Measurements from ENCODE around the gene CCDC24. TPM values are rescaled to one million over a fixed set of nuclear protein-coding genes. Genes with fewer than 3 reads are reported as not detected.

The CCDC24 gene
- total RNA-seq, 4 donors from 2014 or later: 1.6 to 6.1 (median 2.7) TPM

DNA sequence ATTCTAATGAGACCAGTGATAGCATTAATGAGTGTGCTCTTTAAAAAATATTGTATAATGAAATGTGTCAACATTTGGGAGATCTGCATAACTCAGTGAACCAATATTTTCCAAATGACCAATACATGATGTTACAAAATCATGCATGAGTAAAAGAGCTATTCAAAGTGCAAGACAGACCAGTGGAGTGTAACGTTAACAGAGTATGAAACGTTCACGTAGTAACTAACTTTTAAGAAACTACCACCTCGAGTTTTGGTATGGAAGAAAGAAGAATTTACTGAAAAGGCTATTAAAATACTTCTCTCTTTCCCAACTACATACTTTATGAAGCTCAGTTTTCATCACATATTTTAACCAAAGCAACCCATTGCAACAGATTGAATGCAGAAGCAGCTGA lies 49.4 kb downstream of the CCDC24 start:
- WGBS, 2 donors: 72 to 78% methylated on average over 4 of the region's 4 CpGs

DNA sequence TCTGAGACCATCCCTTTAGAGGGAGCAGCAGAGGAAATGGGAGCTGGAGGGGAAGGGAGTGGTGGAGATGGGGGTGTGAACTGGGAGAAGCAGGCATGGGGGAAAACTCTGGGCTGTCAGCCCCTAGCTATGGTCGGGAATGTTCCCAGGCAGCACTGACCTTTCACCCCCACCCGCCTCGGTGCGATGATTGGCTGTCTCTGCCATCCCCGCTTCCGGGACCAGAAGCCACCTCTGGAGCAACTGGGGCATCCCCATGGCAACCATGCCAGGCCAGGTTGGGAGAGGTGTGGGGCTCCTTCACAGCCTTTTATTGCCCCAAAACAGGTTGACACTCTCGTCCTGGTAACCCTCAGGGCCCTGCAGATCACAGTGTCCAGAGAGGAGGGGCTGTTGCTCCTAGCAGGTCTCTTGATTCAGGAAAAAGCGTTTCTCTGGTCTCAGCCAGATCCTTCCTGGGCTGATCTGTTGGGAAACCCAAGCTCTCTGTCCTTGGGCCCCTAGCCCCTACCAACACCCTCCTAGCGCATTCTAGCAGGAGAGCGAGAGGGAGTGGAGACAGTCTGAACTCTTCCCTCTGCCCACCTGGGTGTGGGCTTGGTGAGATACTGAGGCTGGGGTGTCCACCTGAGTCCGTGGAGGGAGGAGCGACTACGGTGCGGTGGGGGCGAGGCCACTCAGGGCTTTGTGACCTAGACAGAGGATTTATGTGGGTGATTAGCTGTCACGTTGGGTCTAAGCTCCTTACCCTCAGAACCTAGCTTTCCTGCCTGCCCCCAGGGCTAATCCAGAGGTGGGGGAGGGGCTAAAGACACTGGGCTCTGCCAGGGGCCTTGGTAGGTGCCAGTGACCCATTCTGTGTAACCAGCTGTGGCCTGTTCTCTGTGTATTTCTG lies 52.0 kb downstream of the CCDC24 start:
- TF ChIP-seq, protein P1, sequence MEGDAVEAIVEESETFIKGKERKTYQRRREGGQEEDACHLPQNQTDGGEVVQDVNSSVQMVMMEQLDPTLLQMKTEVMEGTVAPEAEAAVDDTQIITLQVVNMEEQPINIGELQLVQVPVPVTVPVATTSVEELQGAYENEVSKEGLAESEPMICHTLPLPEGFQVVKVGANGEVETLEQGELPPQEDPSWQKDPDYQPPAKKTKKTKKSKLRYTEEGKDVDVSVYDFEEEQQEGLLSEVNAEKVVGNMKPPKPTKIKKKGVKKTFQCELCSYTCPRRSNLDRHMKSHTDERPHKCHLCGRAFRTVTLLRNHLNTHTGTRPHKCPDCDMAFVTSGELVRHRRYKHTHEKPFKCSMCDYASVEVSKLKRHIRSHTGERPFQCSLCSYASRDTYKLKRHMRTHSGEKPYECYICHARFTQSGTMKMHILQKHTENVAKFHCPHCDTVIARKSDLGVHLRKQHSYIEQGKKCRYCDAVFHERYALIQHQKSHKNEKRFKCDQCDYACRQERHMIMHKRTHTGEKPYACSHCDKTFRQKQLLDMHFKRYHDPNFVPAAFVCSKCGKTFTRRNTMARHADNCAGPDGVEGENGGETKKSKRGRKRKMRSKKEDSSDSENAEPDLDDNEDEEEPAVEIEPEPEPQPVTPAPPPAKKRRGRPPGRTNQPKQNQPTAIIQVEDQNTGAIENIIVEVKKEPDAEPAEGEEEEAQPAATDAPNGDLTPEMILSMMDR (IDR thresholded peaks at IDR 0.05): no peak
- no peak for TF ChIP-seq POLR2A (IDR thresholded peaks at IDR 0.05)
- intact Hi-C loops (cut with DNase I; ENCODE audit: low total_unique reads): loop anchor here (10.0 kb wide), 1 partner anchor 109 kb away; the partner anchor contains the start of gene ARTN
- no peak for DNase-seq (ENCODE audit: low spot score in 2 of 2)
- no peak overlapping the region for H3K4me3 ChIP-seq (ENCODE audit: low read depth, poor library complexity, severe bottlenecking)
- WGBS, 2 donors: 74 to 81% methylated on average over 16 of the region's 16 CpGs

More for the DNA sequence above, 49.4 kb downstream of the CCDC24 start:
- TF ChIP-seq POLR2A (IDR thresholded peaks at IDR 0.05): no peak
- TF ChIP-seq, protein P1 (IDR thresholded peaks at IDR 0.05): no peak
- intact Hi-C loops (cut with DNase I; ENCODE audit: low total_unique reads): loop anchor here (10.0 kb wide), 1 partner anchor 106 kb away; the partner anchor contains the start of gene ARTN
- no peak for DNase-seq (ENCODE audit: low spot score in 2 of 2)
- no peak overlapping the region for H3K4me3 ChIP-seq (ENCODE audit: low read depth, poor library complexity, severe bottlenecking)

DNA sequence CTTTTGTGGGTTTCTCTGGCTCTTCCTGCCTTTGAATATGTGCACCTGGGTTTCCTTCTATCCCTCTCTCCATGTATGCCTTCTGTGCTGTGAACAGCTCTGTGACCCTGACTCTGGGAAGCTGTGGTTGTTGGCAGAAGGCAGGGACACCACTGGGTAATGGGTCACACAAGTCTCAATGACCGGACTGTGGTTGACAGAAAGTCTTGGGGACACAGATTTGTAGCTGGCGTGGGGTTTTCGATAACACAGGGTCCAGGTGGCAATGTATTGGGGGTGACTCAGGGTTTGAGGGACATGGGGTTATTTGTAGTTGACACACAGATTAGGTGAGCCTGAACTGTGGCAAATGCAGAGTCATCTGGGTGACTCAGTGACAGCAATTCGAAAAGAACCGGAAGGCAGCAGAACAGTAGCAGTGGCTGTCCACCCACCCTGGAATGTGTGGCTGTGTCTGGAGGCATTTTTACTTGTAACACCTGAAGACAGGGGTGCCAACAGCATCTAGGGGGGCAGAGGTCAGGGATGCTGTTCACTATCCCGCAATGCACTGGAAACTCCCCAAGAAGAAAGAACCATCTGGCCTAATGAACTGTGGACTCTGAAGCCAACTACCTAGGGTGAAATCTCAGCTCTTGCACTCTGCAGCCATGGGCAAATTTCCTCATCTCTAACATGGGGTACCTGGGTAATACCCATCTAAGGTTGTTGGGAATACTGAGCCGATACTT lies 52.8 kb downstream of the CCDC24 start:
- H3K4me3 ChIP-seq (ENCODE audit: low read depth, poor library complexity, severe bottlenecking): no peak overlapping the region
- TF ChIP-seq, protein P1 (IDR thresholded peaks at IDR 0.05): no peak
- TF ChIP-seq POLR2A (IDR thresholded peaks at IDR 0.05): no peak
- DNase-seq (ENCODE audit: low spot score in 2 of 2): no peak
- intact Hi-C loops (cut with DNase I; ENCODE audit: low total_unique reads): loop anchor here (10.0 kb wide), 1 partner anchor 109 kb away; the partner anchor contains the start of gene ARTN
- 79 to 90% methylated on average over 7 of the region's 7 CpGs for WGBS, 2 donors

DNA sequence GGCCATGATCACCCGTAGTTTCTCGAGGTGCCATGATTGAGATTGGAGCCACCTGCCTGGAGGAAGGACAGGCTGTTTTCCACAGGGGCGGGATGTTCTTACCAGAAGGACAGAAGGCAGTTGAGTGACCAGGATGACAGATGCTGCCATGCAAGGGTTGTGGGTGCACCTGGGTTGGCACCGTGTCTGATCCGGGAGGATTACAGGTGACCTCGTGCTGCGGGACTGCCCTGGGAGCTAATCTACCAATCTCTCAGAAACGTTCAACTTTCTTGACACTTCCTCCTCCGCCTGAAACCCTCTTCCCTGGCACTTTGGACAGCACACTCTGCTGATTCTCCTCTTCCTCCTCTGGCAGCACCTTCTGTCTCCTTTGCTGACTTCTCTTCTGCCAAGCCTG lies 53.7 kb downstream of the CCDC24 start:
- WGBS, 2 donors: 72 to 83% methylated on average over 9 of the region's 9 CpGs
- DNase-seq (ENCODE audit: low spot score in 2 of 2): no peak
- TF ChIP-seq POLR2A (IDR thresholded peaks at IDR 0.05): no peak
- TF ChIP-seq, protein P1 (IDR thresholded peaks at IDR 0.05): no peak
- no peak overlapping the region for H3K4me3 ChIP-seq (ENCODE audit: low read depth, poor library complexity, severe bottlenecking)
- intact Hi-C loops (cut with DNase I; ENCODE audit: low total_unique reads): loop anchor here (5.0 to 10.0 kb wide), 2 partner anchors 38 to 110 kb away; partner anchors contain the start of gene ARTN

Other genes with a start within 250 kb of the CCDC24 start
- 1 to 10 TPM in 1 of 4 donors, under 1 TPM in 3; 0.63 to 3.6 (median 0.84) TPM for gene ARTN, start 57.8 kb upstream of the CCDC24 start, total RNA-seq
- 10 to 100 TPM; 14.6 to 24.1 (median 18.2) TPM for gene IPO13, start 44.6 kb upstream of the CCDC24 start, total RNA-seq
- gene DPH2, start 21.6 kb upstream of the CCDC24 start, total RNA-seq: 10 to 100 TPM; 12.8 to 26.6 (median 17.7) TPM
- gene ATP6V0B, start 16.6 kb upstream of the CCDC24 start, total RNA-seq: 100 to 1,000 TPM; 135 to 180 (median 169) TPM
- 10 to 100 TPM; 21.6 to 50.5 (median 30.3) TPM for gene B4GALT2, start 12.4 kb upstream of the CCDC24 start, total RNA-seq
- 10 to 100 TPM; 55.8 to 85.7 (median 62.0) TPM for gene SLC6A9, start 39.9 kb downstream of the CCDC24 start, total RNA-seq
- gene KLF17, start 127.2 kb downstream of the CCDC24 start, total RNA-seq: not detected
- gene KLF18, start 150.0 kb downstream of the CCDC24 start, total RNA-seq: not detected
- gene DMAP1, start 221.9 kb downstream of the CCDC24 start, total RNA-seq: 10 to 100 TPM; 37.1 to 46.9 (median 39.8) TPM